IPS-20b (cell line): ENCODE measurements around the gene DOCK2.

Source experiments
- H3K27ac ChIP-seq: one replicate; pipeline ENCODE4 v1.5.1; 2013; ENCODE audit warnings: low read length
- H3K27me3 ChIP-seq: 2 replicates; pipeline ENCODE4 v1.6.1; 2013; ENCODE audit warnings: mild to moderate bottlenecking, low read length, inconsistent platforms; ENCODE audit not compliant: insufficient read depth
- H3K36me3 ChIP-seq: 2 replicates; pipeline ENCODE4 v1.6.1; 2013; ENCODE audit warnings: low read depth, mild to moderate bottlenecking, inconsistent platforms, low read length, moderate library complexity; ENCODE audit not compliant: insufficient read depth
- H3K4me1 ChIP-seq: 2 replicates; pipeline ENCODE4 v1.6.1; 2013; ENCODE audit warnings: mild to moderate bottlenecking, control low read depth, inconsistent platforms, low read length, moderate library complexity; ENCODE audit not compliant: insufficient read depth
- H3K4me3 ChIP-seq: 2 replicates; pipeline ENCODE4 v1.5.1; 2013; ENCODE audit warnings: mild to moderate bottlenecking, low read length, inconsistent platforms
- H3K9ac ChIP-seq: 2 replicates; pipeline ENCODE4 v1.6.1; 2013; ENCODE audit warnings: low read depth, mild to moderate bottlenecking, inconsistent platforms, low read length, moderate library complexity
- H3K9me3 ChIP-seq: 2 replicates; pipeline ENCODE4 v1.6.1; 2013; ENCODE audit warnings: mild to moderate bottlenecking, low read depth, low read length, inconsistent platforms; ENCODE audit not compliant: insufficient read depth

Gene DOCK2

GRCh38 chr5:169695919-169696490 is 58.9 kb downstream of the DOCK2 start:
- Histone ChIP-seq H3K27ac (no peak overlapping the region), H3K9ac (no peak overlapping the region), H3K4me3 (no peak overlapping the region), H3K27me3 (no peaks in the 10 kb centered on the region), H3K4me1 (no peaks in the 10 kb centered on the region), H3K36me3 (no peaks in the 10 kb centered on the region), H3K9me3 (no peaks in the 10 kb centered on the region)

- H3K9ac ChIP-seq, result no peak overlapping the region
- no peak overlapping the region for H3K27ac ChIP-seq
- no peaks in the 10 kb centered on the region for H3K9me3 ChIP-seq
- H3K4me3 ChIP-seq, result no peak overlapping the region
- no peaks in the 10 kb centered on the region for H3K27me3 ChIP-seq
- H3K4me1 ChIP-seq, result no peaks in the 10 kb centered on the region
- H3K36me3 ChIP-seq, result no peaks in the 10 kb centered on the region
Observed at GRCh38 chr5:169696621-169697510, 59.8 kb downstream of the DOCK2 start.

- H3K27me3 ChIP-seq, result no peaks in the 10 kb centered on the region
- no peak overlapping the region for H3K9ac ChIP-seq
- no peak overlapping the region for H3K27ac ChIP-seq
- H3K36me3 ChIP-seq, result no peaks in the 10 kb centered on the region
- no peak overlapping the region for H3K4me3 ChIP-seq
- H3K9me3 ChIP-seq, result no peaks in the 10 kb centered on the region
- H3K4me1 ChIP-seq, result no peaks in the 10 kb centered on the region
Observed at GRCh38 chr5:169697511-169697890, 60.4 kb downstream of the DOCK2 start.

GRCh38 chr5:169697976-169698375 is 60.9 kb downstream of the DOCK2 start:
- Histone ChIP-seq H3K36me3 (no peaks in the 10 kb centered on the region), H3K27me3 (no peaks in the 10 kb centered on the region), H3K4me3 (no peak overlapping the region), H3K9ac (no peak overlapping the region), H3K27ac (no peak overlapping the region), H3K4me1 (no peaks in the 10 kb centered on the region), H3K9me3 (no peaks in the 10 kb centered on the region)

GRCh38 chr5:169700611-169701010 is 63.5 kb downstream of the DOCK2 start:
- no peaks in the 10 kb centered on the region for H3K4me1 ChIP-seq
- H3K4me3 ChIP-seq, result no peak overlapping the region
- H3K27ac ChIP-seq, result no peak overlapping the region
- H3K36me3 ChIP-seq, result no peaks in the 10 kb centered on the region
- H3K9me3 ChIP-seq, result no peaks in the 10 kb centered on the region
- H3K27me3 ChIP-seq, result no peaks in the 10 kb centered on the region
- no peak overlapping the region for H3K9ac ChIP-seq

GRCh38 chr5:169701910-169702451 is 64.9 kb downstream of the DOCK2 start:
- H3K9me3 ChIP-seq, result no peaks in the 10 kb centered on the region
- no peak overlapping the region for H3K9ac ChIP-seq
- H3K36me3 ChIP-seq, result no peaks in the 10 kb centered on the region
- no peaks in the 10 kb centered on the region for H3K4me1 ChIP-seq
- H3K27me3 ChIP-seq, result no peaks in the 10 kb centered on the region
- no peak overlapping the region for H3K4me3 ChIP-seq
- no peak overlapping the region for H3K27ac ChIP-seq

- H3K27ac ChIP-seq, result no peak overlapping the region
- no peaks in the 10 kb centered on the region for H3K4me1 ChIP-seq
- no peaks in the 10 kb centered on the region for H3K27me3 ChIP-seq
- no peak overlapping the region for H3K9ac ChIP-seq
- no peaks in the 10 kb centered on the region for H3K9me3 ChIP-seq
- H3K4me3 ChIP-seq, result no peak overlapping the region
- no peaks in the 10 kb centered on the region for H3K36me3 ChIP-seq
Observed at GRCh38 chr5:169702693-169703481, 65.8 kb downstream of the DOCK2 start.

GRCh38 chr5:169703813-169704212 is 66.7 kb downstream of the DOCK2 start:
- Histone ChIP-seq H3K4me3 (no peak overlapping the region), H3K36me3 (no peaks in the 10 kb centered on the region), H3K27me3 (no peaks in the 10 kb centered on the region), H3K27ac (no peak overlapping the region), H3K4me1 (no peaks in the 10 kb centered on the region), H3K9ac (no peak overlapping the region), H3K9me3 (no peaks in the 10 kb centered on the region)

- H3K36me3 ChIP-seq, result no peaks in the 10 kb centered on the region
- H3K9ac ChIP-seq, result no peak overlapping the region
- H3K27ac ChIP-seq, result no peak overlapping the region
Observed at GRCh38 chr5:169705322-169705721, 68.2 kb downstream of the DOCK2 start.

GRCh38 chr5:169706071-169706470 is 69.0 kb downstream of the DOCK2 start:
- Histone ChIP-seq H3K4me1 (no peaks in the 10 kb centered on the region), H3K27me3 (no peaks in the 10 kb centered on the region), H3K36me3 (no peaks in the 10 kb centered on the region), H3K27ac (no peak overlapping the region), H3K9me3 (no peaks in the 10 kb centered on the region), H3K4me3 (no peak overlapping the region), H3K9ac (no peak overlapping the region)

More at GRCh38 chr5:169705322-169705721, 68.2 kb downstream of the DOCK2 start:
- H3K4me3 ChIP-seq, result no peak overlapping the region
- no peaks in the 10 kb centered on the region for H3K4me1 ChIP-seq
- H3K9me3 ChIP-seq, result no peaks in the 10 kb centered on the region
- no peaks in the 10 kb centered on the region for H3K27me3 ChIP-seq

- Histone ChIP-seq H3K36me3 (no peaks in the 10 kb centered on the region), H3K4me1 (no peaks in the 10 kb centered on the region), H3K4me3 (no peak overlapping the region), H3K9me3 (no peaks in the 10 kb centered on the region), H3K9ac (no peak overlapping the region), H3K27ac (no peak overlapping the region), H3K27me3 (no peaks in the 10 kb centered on the region)
Observed at GRCh38 chr5:169706758-169707450, 69.8 kb downstream of the DOCK2 start.
